Neuronal stem cell (in vitro differentiated cells): ENCODE measurements around the gene LIG1.

ENCODE experiments used
- DNase-seq: peaks from one replicate; pipeline ENCODE4 v3.0.0-alpha.2; 2013; ENCODE audit warnings: low spot score
- H2AFZ ChIP-seq: one replicate; pipeline ENCODE4 v1.6.1; 2013; ENCODE audit warnings: mild to moderate bottlenecking, low read length, inconsistent platforms
- H2AK5ac ChIP-seq: 2 replicates; pipeline ENCODE4 v1.6.1; 2013; ENCODE audit warnings: low read depth, mild to moderate bottlenecking, inconsistent platforms, low read length, moderate library complexity, mixed read lengths
- H2BK120ac ChIP-seq: 2 replicates; pipeline ENCODE4 v1.6.1; 2013; ENCODE audit warnings: low read depth, mild to moderate bottlenecking, inconsistent platforms, low read length, moderate library complexity, mixed read lengths
- H2BK12ac ChIP-seq: one replicate; pipeline ENCODE4 v1.6.1; 2013; ENCODE audit warnings: low read length, inconsistent platforms
- H2BK15ac ChIP-seq: 2 replicates; pipeline ENCODE4 v1.6.1; 2013; ENCODE audit warnings: mild to moderate bottlenecking, low read length, inconsistent platforms, mixed read lengths
- H2BK5ac ChIP-seq: one replicate; pipeline ENCODE4 v1.6.1; 2013; ENCODE audit warnings: inconsistent platforms, mild to moderate bottlenecking, low read length, moderate library complexity
- H3K14ac ChIP-seq: one replicate; pipeline ENCODE4 v1.6.1; 2013; ENCODE audit warnings: low read length, inconsistent platforms
- H3K18ac ChIP-seq: 2 replicates; pipeline ENCODE4 v1.6.1; 2013; ENCODE audit warnings: low read length, inconsistent platforms
- H3K23ac ChIP-seq: 2 replicates; pipeline ENCODE4 v1.6.1; 2013; ENCODE audit warnings: low read depth, mild to moderate bottlenecking, mixed read lengths, low read length, inconsistent platforms; ENCODE audit not compliant: poor library complexity
- H3K27ac ChIP-seq: replicated peaks from 3 replicates; pipeline ENCODE4 v1.5.1; 2013; ENCODE audit warnings: low read length, inconsistent platforms
- H3K27me3 ChIP-seq, 3 experiments: 2 replicates each; pipeline ENCODE4 v1.6.1; 2013; ENCODE audit warnings: low read length in 3 of 3, mild to moderate bottlenecking in 2 of 3, inconsistent platforms in 1 of 3, low read depth in 1 of 3, mixed read lengths in 1 of 3, moderate library complexity in 1 of 3; ENCODE audit not compliant: control insufficient read depth in 3 of 3, insufficient read depth in 3 of 3
- H3K36me3 ChIP-seq, 2 donors: replicated peaks in 1 of 2; 2 replicates each; pipeline ENCODE4 v1.6.1; 2013; ENCODE audit warnings: low read length in 2 of 2; ENCODE audit not compliant: control insufficient read depth in 2 of 2, insufficient read depth in 2 of 2
- H3K4ac ChIP-seq: 2 replicates; pipeline ENCODE4 v1.6.1; 2013; ENCODE audit warnings: inconsistent platforms, mild to moderate bottlenecking, low read length, moderate library complexity
- H3K4me1 ChIP-seq, 2 donors: 1 replicate in 1 of 2; 2 replicates in 1 of 2; pipeline ENCODE4 v1.6.1; 2013; ENCODE audit warnings: low read length in 2 of 2, low read depth in 1 of 2; ENCODE audit not compliant: control insufficient read depth in 2 of 2, insufficient read depth in 1 of 2
- H3K4me2 ChIP-seq: one replicate; pipeline ENCODE4 v1.6.1; 2013; ENCODE audit warnings: mild to moderate bottlenecking, low read length, inconsistent platforms; ENCODE audit not compliant: insufficient read depth, poor library complexity, severe bottlenecking
- H3K4me3 ChIP-seq, 2 donors: 2 replicates each; pipeline ENCODE4 v1.5.1; 2013; ENCODE audit warnings: low read length in 2 of 2, mild to moderate bottlenecking in 2 of 2, inconsistent platforms in 1 of 2, moderate library complexity in 1 of 2
- H3K79me1 ChIP-seq: one replicate; pipeline ENCODE4 v1.6.1; 2013; ENCODE audit warnings: low read depth, mild to moderate bottlenecking, inconsistent platforms, low read length, moderate library complexity
- H3K9ac ChIP-seq: one replicate; pipeline ENCODE4 v1.6.1; 2013; ENCODE audit warnings: mild to moderate bottlenecking, low read depth, low read length, inconsistent platforms; ENCODE audit not compliant: poor library complexity
- H3K9me3 ChIP-seq, 2 donors: replicated peaks in 1 of 2; 2 replicates each; pipeline versions ENCODE3 to v1.6.1; 2013; ENCODE audit warnings: low read length in 2 of 2, mild to moderate bottlenecking in 2 of 2, inconsistent platforms in 1 of 2, low read depth in 1 of 2, mixed read lengths in 1 of 2, moderate library complexity in 1 of 2; ENCODE audit not compliant: control insufficient read depth in 2 of 2, insufficient read depth in 1 of 2
- H4K8ac ChIP-seq: one replicate; pipeline ENCODE4 v1.6.1; 2013; ENCODE audit warnings: low read depth, mild to moderate bottlenecking, inconsistent platforms, low read length, moderate library complexity
- H4K91ac ChIP-seq: one replicate; pipeline ENCODE4 v1.6.1; 2013; ENCODE audit warnings: low read length, low read depth, mild to moderate bottlenecking, inconsistent platforms; ENCODE audit not compliant: poor library complexity
- WGBS, 2 donors: extraction: QIAGEN DNeasy Blood & Tissue Kit; methylation state at CpG; one replicate each; pipeline ENCODE4 v1.1.7; 2013; ENCODE audit warnings: missing lambda C conversion rate in 2 of 2, mixed read lengths in 1 of 2; ENCODE audit not compliant: insufficient read length in 2 of 2, insufficient replicate concordance in 1 of 2; ENCODE audit errors: extremely low coverage in 2 of 2; 5-methylcytosine and 5-hydroxymethylcytosine counted together

LIG1 gene

GRCh38 chr19:48181505-48181904, 11.4 kb upstream of the LIG1 start:
- Histone ChIP-seq H3K4me2 (no peak overlapping the region), H2AFZ (no peak overlapping the region), H3K14ac (no peak overlapping the region), H3K4ac (no peak overlapping the region), H3K18ac (no peak overlapping the region), H3K27me3 (no peaks in the 10 kb centered on the region), H2AK5ac (no peak overlapping the region), H3K79me1 (no peaks in the 10 kb centered on the region), H3K36me3 (peaks cover 17 to 69% of the 10 kb centered on the region in 2 donors), H2BK5ac (no peak overlapping the region), H3K4me3 (no peak overlapping the region), H3K23ac (no peak overlapping the region), H2BK120ac (no peak overlapping the region), H4K91ac (no peak overlapping the region), H3K9ac (no peak overlapping the region), H2BK12ac (no peak overlapping the region), H2BK15ac (no peak overlapping the region), H3K4me1 (no peaks in the 10 kb centered on the region), H3K27ac (no peak overlapping the region), H3K9me3 (peaks cover 10 to 32% of the 10 kb centered on the region in 2 donors), H4K8ac (no peak overlapping the region)
- no CpG with 5 or more reads among the region's 5 CpGs for WGBS, 2 donors
- no peak for DNase-seq

- Histone ChIP-seq H3K79me1 (peaks cover 2% of the 10 kb centered on the region), H3K14ac (no peak overlapping the region), H3K9me3 (peaks cover 3 to 15% of the 10 kb centered on the region in 2 donors), H3K4me1 (peaks cover 2 to 3% of the 10 kb centered on the region in 2 donors), H3K4me2 (no peak overlapping the region), H2AFZ (no peak overlapping the region), H3K27me3 (no peaks in the 10 kb centered on the region), H3K36me3 (peaks cover 24 to 66% of the 10 kb centered on the region in 2 donors), H2BK12ac (no peak overlapping the region), H2AK5ac (no peak overlapping the region), H3K9ac (no peak overlapping the region), H3K23ac (no peak overlapping the region), H4K8ac (no peak overlapping the region), H3K18ac (no peak overlapping the region), H2BK15ac (no peak overlapping the region), H3K27ac (no peak overlapping the region), H2BK120ac (no peak overlapping the region), H3K4me3 (no peak overlapping the region), H3K4ac (no peak overlapping the region), H2BK5ac (no peak overlapping the region), H4K91ac (no peak overlapping the region)
- 100% methylated on average over 1 of the region's 3 CpGs; no CpG with 5 or more reads in 1 of the 2 donors for WGBS, 2 donors
- DNase-seq = no peak
Observed at GRCh38 chr19:48176226-48176625, 6.1 kb upstream of the LIG1 start.

GRCh38 chr19:48175578-48175977, 5.4 kb upstream of the LIG1 start:
- no peak overlapping the region for H2BK5ac ChIP-seq
- no peak overlapping the region for H4K91ac ChIP-seq
- H3K27ac ChIP-seq = no peak overlapping the region
- H3K4me3 ChIP-seq = no peak overlapping the region
- no peak overlapping the region for H3K18ac ChIP-seq
- H3K27me3 ChIP-seq = no peaks in the 10 kb centered on the region
- no peak overlapping the region for H2BK12ac ChIP-seq
- no peak overlapping the region for H3K9ac ChIP-seq
- H4K8ac ChIP-seq = no peak overlapping the region
- H2AFZ ChIP-seq = no peak overlapping the region
- H2BK120ac ChIP-seq = no peak overlapping the region
- peaks cover 3 to 9% of the 10 kb centered on the region in 2 donors for H3K9me3 ChIP-seq
- no peak overlapping the region for H3K4me2 ChIP-seq
- DNase-seq = no peak
- H3K4ac ChIP-seq = no peak overlapping the region
- peaks cover 7% of the 10 kb centered on the region for H3K79me1 ChIP-seq
- WGBS, 2 donors = no CpG with 5 or more reads among the region's 10 CpGs
- H2BK15ac ChIP-seq = no peak overlapping the region
- H3K4me1 ChIP-seq = peaks cover 6% of the 10 kb centered on the region in 2 donors
- H2AK5ac ChIP-seq = no peak overlapping the region
- no peak overlapping the region for H3K14ac ChIP-seq
- peaks cover 24 to 62% of the 10 kb centered on the region in 2 donors for H3K36me3 ChIP-seq
- no peak overlapping the region for H3K23ac ChIP-seq

- Histone ChIP-seq H4K8ac (no peak overlapping the region), H2AFZ (no peak overlapping the region), H3K23ac (no peak overlapping the region), H2BK12ac (no peak overlapping the region), H2AK5ac (no peak overlapping the region), H2BK5ac (no peak overlapping the region), H3K27ac (no peak overlapping the region), H4K91ac (no peak overlapping the region), H3K14ac (no peak overlapping the region), H3K79me1 (peaks cover 7% of the 10 kb centered on the region), H3K27me3 (no peaks in the 10 kb centered on the region), H3K4me2 (no peak overlapping the region), H3K9ac (no peak overlapping the region), H2BK120ac (no peak overlapping the region), H3K4me3 (no peak overlapping the region), H3K4me1 (peaks cover 6% of the 10 kb centered on the region in 2 donors), H2BK15ac (no peak overlapping the region), H3K4ac (no peak overlapping the region), H3K36me3 (peaks cover 21 to 55% of the 10 kb centered on the region in 2 donors), H3K18ac (no peak overlapping the region), H3K9me3 (peaks cover 0 to 2% of the 10 kb centered on the region in 2 donors)
- WGBS, 2 donors = no CpG with 5 or more reads among the region's 6 CpGs
- no peak for DNase-seq
Observed at GRCh38 chr19:48174445-48175030, 4.4 kb upstream of the LIG1 start.
